K562 (cell line): ENCODE measurements around the gene C1orf74. TPM values are rescaled to one million over a fixed set of nuclear protein-coding genes. Genes with fewer than 3 reads are reported as not detected.

Source experiments
- CTBP1 ChIP-seq: fragments of 450-650 bp; IDR thresholded peaks from 2 replicates; pipeline ENCODE4 v1.6.1; 2016; ENCODE audit warnings: borderline replicate concordance
- EGR1 ChIP-seq: fragments of 450-650 bp; conservative IDR thresholded peaks from 2 replicates; pipeline ENCODE4 v1.6.1; 2017; ENCODE audit warnings: mild to moderate bottlenecking
- EP300 ChIP-seq: IDR thresholded peaks from 2 replicates; pipeline ENCODE4 v1.6.1; 2012; ENCODE audit warnings: low read length, improper control_type of control experiment
- GATAD2A ChIP-seq: fragments of 450-650 bp; IDR thresholded peaks from 2 replicates; pipeline ENCODE4 v1.6.1; 2017
- GTF2E2 ChIP-seq: fragments of 200-800 bp; sonication (Bioruptor generic); IDR thresholded peaks from 2 replicates; pipeline ENCODE4 v1.6.1; 2016; ENCODE audit warnings: missing genetic modification characterization, missing compliant biosample characterization
- GTF2F1 ChIP-seq: IDR thresholded peaks from 2 replicates; pipeline ENCODE4 v1.6.1; 2011; ENCODE audit warnings: low read depth, low read length, improper control_type of control experiment
- HMGN3 ChIP-seq: IDR thresholded peaks from 2 replicates; pipeline ENCODE4 v1.6.1; 2011; ENCODE audit warnings: borderline replicate concordance, low read depth, mild to moderate bottlenecking, mixed read lengths, low read length; ENCODE audit not compliant: insufficient read length; ENCODE audit errors: extremely low read depth
- HOXB6 ChIP-seq: fragments of 250-450 bp; sonication (Bioruptor Pico); IDR thresholded peaks from 2 replicates; pipeline ENCODE4 v1.5.1; 2022; ENCODE audit warnings: mild to moderate bottlenecking, borderline replicate concordance
- KLF10 ChIP-seq: fragments of 250-450 bp; sonication (Bioruptor Pico); IDR thresholded peaks from 2 replicates; pipeline ENCODE4 v1.6.1; 2021; ENCODE audit warnings: matching md5 sums
- NFIX ChIP-seq: fragments of 250-450 bp; sonication (Bioruptor Pico); IDR thresholded peaks from 2 replicates; pipeline ENCODE4 v1.4.0; 2020; ENCODE audit warnings: low read depth, mild to moderate bottlenecking, moderate library complexity
- ZKSCAN3 ChIP-seq: fragments of 250-450 bp; sonication (Bioruptor Pico); IDR thresholded peaks from 2 replicates; pipeline ENCODE4 v1.4.0; 2020
- ZNF707 ChIP-seq: fragments of 250-450 bp; sonication (Bioruptor Pico); conservative IDR thresholded peaks from 2 replicates; pipeline ENCODE4 v1.8.0; 2022; ENCODE audit warnings: inconsistent platforms, mild to moderate bottlenecking, moderate library complexity
- polyA plus RNA-seq, 8 experiments: library from polyadenylated mRNA; depleted of rRNA in 4 of 8; stranded (reverse) in 5 of 8; unstranded in 3 of 8; fragments of >200 nt; fragmentation: Nextera tagmentation in 2 of 8; fragmentation: Illumina TruSeq in 1 of 8; extraction: Ambion mirVana in 2 of 8; extraction: Trizol in 1 of 8; gene quantifications; 2 replicates each; pipeline versions ENCODE4 v1.2.1 to v1.2.3, GENCODE V29; 2011 to 2014; ENCODE audit warnings: inconsistent platforms in 1 of 8, missing spikeins in 1 of 8
- total RNA-seq, 7 experiments: library from RNA; depleted of rRNA in 6 of 7; stranded (reverse); fragments of >200 nt in 6 of 7; fragmentation: Illumina TruSeq in 2 of 7; extraction: Trizol in 2 of 7; gene quantifications; 2 replicates each; pipeline versions ENCODE4 v1.2.1 to v1.2.3, GENCODE V29; 2011 to 2021; ENCODE audit warnings: low replicate concordance in 1 of 7
- TF ChIP-seq, protein P1 (sequence below): fragments of 200-800 bp; sonication (Bioruptor generic); IDR thresholded peaks from 2 replicates; pipeline ENCODE4 v1.6.1; 2016; ENCODE audit warnings: missing genetic modification characterization, missing compliant biosample characterization
- TF ChIP-seq, protein P2 (sequence below): fragments of 250-450 bp; sonication (Bioruptor Pico); IDR thresholded peaks from 2 replicates; pipeline ENCODE4 v1.4.0; 2020; ENCODE audit warnings: mild to moderate bottlenecking, moderate library complexity, borderline replicate concordance
- TF ChIP-seq, protein P3 (sequence below): sonication (generic); formaldehyde crosslinking; IDR thresholded peaks from 2 replicates; pipeline ENCODE4 v1.8.0; 2023; ENCODE audit warnings: missing genetic modification reagents, mild to moderate bottlenecking, borderline replicate concordance

The C1orf74 gene
- total and polyA plus RNA-seq, 9 of the 15 experiments (the other 6 are each of a cell fraction or from before 2014, with no cell fraction given) = 4.0 to 7.6 (median 5.7) TPM

DNA sequence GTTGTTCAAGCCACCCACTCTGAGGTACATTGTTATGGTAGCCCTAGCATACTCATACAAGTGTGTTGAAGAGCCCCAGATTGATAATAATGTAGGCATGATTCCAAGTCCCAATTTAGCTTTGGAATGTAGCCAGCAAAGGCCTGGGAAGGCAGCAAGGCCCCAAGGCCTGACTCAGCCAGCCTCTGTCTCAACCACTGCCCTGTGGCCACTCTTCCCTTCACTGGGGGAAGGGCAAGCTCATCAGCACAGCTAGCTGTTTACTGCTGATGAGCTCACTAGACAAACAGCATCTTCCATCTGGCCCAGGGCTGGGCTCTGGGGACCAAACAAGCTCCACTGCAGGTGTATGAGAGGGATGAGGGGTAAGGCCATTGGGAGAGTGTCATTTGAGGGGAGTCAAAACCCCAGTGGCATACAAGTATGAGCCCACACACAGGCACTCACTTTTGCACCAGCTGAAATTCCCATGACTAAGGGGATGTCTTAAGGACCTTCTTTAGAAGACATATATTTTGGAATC lies 23.8 kb upstream of the C1orf74 start (continued):
- no peak for TF ChIP-seq ZNF707 (CRISPR knock-in tag)
- TF ChIP-seq HMGN3 = no peak
- no peak for TF ChIP-seq EGR1
- TF ChIP-seq NFIX (CRISPR knock-in tag) = peak; percentile 42; the same call in 1 of the 2 replicates
- TF ChIP-seq KLF10 (CRISPR knock-in tag) = no peak
- TF ChIP-seq GTF2F1 = no peak
- TF ChIP-seq, protein P1, sequence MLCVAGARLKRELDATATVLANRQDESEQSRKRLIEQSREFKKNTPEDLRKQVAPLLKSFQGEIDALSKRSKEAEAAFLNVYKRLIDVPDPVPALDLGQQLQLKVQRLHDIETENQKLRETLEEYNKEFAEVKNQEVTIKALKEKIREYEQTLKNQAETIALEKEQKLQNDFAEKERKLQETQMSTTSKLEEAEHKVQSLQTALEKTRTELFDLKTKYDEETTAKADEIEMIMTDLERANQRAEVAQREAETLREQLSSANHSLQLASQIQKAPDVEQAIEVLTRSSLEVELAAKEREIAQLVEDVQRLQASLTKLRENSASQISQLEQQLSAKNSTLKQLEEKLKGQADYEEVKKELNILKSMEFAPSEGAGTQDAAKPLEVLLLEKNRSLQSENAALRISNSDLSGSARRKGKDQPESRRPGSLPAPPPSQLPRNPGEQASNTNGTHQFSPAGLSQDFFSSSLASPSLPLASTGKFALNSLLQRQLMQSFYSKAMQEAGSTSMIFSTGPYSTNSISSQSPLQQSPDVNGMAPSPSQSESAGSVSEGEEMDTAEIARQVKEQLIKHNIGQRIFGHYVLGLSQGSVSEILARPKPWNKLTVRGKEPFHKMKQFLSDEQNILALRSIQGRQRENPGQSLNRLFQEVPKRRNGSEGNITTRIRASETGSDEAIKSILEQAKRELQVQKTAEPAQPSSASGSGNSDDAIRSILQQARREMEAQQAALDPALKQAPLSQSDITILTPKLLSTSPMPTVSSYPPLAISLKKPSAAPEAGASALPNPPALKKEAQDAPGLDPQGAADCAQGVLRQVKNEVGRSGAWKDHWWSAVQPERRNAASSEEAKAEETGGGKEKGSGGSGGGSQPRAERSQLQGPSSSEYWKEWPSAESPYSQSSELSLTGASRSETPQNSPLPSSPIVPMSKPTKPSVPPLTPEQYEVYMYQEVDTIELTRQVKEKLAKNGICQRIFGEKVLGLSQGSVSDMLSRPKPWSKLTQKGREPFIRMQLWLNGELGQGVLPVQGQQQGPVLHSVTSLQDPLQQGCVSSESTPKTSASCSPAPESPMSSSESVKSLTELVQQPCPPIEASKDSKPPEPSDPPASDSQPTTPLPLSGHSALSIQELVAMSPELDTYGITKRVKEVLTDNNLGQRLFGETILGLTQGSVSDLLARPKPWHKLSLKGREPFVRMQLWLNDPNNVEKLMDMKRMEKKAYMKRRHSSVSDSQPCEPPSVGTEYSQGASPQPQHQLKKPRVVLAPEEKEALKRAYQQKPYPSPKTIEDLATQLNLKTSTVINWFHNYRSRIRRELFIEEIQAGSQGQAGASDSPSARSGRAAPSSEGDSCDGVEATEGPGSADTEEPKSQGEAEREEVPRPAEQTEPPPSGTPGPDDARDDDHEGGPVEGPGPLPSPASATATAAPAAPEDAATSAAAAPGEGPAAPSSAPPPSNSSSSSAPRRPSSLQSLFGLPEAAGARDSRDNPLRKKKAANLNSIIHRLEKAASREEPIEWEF (CRISPR knock-in tag) = no peak
- TF ChIP-seq, protein P2, sequence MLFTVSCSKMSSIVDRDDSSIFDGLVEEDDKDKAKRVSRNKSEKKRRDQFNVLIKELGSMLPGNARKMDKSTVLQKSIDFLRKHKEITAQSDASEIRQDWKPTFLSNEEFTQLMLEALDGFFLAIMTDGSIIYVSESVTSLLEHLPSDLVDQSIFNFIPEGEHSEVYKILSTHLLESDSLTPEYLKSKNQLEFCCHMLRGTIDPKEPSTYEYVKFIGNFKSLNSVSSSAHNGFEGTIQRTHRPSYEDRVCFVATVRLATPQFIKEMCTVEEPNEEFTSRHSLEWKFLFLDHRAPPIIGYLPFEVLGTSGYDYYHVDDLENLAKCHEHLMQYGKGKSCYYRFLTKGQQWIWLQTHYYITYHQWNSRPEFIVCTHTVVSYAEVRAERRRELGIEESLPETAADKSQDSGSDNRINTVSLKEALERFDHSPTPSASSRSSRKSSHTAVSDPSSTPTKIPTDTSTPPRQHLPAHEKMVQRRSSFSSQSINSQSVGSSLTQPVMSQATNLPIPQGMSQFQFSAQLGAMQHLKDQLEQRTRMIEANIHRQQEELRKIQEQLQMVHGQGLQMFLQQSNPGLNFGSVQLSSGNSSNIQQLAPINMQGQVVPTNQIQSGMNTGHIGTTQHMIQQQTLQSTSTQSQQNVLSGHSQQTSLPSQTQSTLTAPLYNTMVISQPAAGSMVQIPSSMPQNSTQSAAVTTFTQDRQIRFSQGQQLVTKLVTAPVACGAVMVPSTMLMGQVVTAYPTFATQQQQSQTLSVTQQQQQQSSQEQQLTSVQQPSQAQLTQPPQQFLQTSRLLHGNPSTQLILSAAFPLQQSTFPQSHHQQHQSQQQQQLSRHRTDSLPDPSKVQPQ (CRISPR knock-in tag) = no peak
- TF ChIP-seq HOXB6 (CRISPR knock-in tag) = no peak
- TF ChIP-seq, protein P3, sequence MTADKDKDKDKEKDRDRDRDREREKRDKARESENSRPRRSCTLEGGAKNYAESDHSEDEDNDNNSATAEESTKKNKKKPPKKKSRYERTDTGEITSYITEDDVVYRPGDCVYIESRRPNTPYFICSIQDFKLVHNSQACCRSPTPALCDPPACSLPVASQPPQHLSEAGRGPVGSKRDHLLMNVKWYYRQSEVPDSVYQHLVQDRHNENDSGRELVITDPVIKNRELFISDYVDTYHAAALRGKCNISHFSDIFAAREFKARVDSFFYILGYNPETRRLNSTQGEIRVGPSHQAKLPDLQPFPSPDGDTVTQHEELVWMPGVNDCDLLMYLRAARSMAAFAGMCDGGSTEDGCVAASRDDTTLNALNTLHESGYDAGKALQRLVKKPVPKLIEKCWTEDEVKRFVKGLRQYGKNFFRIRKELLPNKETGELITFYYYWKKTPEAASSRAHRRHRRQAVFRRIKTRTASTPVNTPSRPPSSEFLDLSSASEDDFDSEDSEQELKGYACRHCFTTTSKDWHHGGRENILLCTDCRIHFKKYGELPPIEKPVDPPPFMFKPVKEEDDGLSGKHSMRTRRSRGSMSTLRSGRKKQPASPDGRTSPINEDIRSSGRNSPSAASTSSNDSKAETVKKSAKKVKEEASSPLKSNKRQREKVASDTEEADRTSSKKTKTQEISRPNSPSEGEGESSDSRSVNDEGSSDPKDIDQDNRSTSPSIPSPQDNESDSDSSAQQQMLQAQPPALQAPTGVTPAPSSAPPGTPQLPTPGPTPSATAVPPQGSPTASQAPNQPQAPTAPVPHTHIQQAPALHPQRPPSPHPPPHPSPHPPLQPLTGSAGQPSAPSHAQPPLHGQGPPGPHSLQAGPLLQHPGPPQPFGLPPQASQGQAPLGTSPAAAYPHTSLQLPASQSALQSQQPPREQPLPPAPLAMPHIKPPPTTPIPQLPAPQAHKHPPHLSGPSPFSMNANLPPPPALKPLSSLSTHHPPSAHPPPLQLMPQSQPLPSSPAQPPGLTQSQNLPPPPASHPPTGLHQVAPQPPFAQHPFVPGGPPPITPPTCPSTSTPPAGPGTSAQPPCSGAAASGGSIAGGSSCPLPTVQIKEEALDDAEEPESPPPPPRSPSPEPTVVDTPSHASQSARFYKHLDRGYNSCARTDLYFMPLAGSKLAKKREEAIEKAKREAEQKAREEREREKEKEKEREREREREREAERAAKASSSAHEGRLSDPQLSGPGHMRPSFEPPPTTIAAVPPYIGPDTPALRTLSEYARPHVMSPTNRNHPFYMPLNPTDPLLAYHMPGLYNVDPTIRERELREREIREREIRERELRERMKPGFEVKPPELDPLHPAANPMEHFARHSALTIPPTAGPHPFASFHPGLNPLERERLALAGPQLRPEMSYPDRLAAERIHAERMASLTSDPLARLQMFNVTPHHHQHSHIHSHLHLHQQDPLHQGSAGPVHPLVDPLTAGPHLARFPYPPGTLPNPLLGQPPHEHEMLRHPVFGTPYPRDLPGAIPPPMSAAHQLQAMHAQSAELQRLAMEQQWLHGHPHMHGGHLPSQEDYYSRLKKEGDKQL (CRISPR knock-in tag) = no peak
- TF ChIP-seq EP300 = peak; percentile 31; the same call in 1 of the 2 replicates
- TF ChIP-seq CTBP1 = peak; percentile 98
- no peak for TF ChIP-seq ZKSCAN3 (CRISPR knock-in tag)
- TF ChIP-seq GTF2E2 (tag) = no peak
- no peak for TF ChIP-seq GATAD2A
